Neural cell (in vitro differentiated cells): Measurements from ENCODE around the gene EHD4. TPM values are rescaled to one million over a fixed set of nuclear protein-coding genes. Genes with fewer than 3 reads are reported as not detected.

ENCODE experiments used
- H2AFZ ChIP-seq: fragments of 200-600, 300-800 bp; sonication (generic), shearing (Covaris generic); 2 replicates; pipeline ENCODE4 v1.6.0; 2014; ENCODE audit warnings: low read depth, mild to moderate bottlenecking, antibody characterized with exemption, low read length, moderate library complexity
- H3F3A ChIP-seq: fragments of 200-600 bp; shearing (Covaris generic); 2 replicates; pipeline ENCODE4 v1.6.1; 2016; ENCODE audit warnings: mild to moderate bottlenecking, moderate library complexity, mixed read lengths, antibody characterized with exemption, low read length; ENCODE audit not compliant: insufficient read depth, poor library complexity, severe bottlenecking
- H3K27ac ChIP-seq: fragments of 200-600, 300-800 bp; sonication (generic), shearing (Covaris generic); 2 replicates; pipeline ENCODE4 v1.5.1; 2014; ENCODE audit warnings: mild to moderate bottlenecking, low read length, moderate library complexity
- H3K27me3 ChIP-seq: fragments of 300-800, 200-600 bp; sonication (generic), shearing (Covaris generic); 2 replicates; pipeline ENCODE4 v1.6.0; 2014; ENCODE audit warnings: mild to moderate bottlenecking, low read depth, low read length, moderate library complexity; ENCODE audit not compliant: insufficient read depth
- H3K36me3 ChIP-seq: fragments of 300-800, 200-600 bp; sonication (generic), shearing (Covaris generic); 2 replicates; pipeline ENCODE4 v1.5.1; 2014; ENCODE audit warnings: mild to moderate bottlenecking, antibody characterized with exemption, low read length, moderate library complexity; ENCODE audit not compliant: insufficient read depth
- H3K4me2 ChIP-seq: fragments of 300-800, 200-600 bp; sonication (generic), shearing (Covaris generic); 2 replicates; pipeline ENCODE4 v1.6.0; 2014; ENCODE audit warnings: mild to moderate bottlenecking, low read length
- H3K4me3 ChIP-seq: fragments of 300-800, 200-600 bp; sonication (generic), shearing (Covaris generic); 2 replicates; pipeline ENCODE4 v1.5.1; 2014; ENCODE audit warnings: mild to moderate bottlenecking, low read length, moderate library complexity
- H3K79me2 ChIP-seq: fragments of 200-600 bp; shearing (Covaris generic); replicated peaks from 2 replicates; pipeline ENCODE4 v1.6.0; 2014; ENCODE audit warnings: mild to moderate bottlenecking, low read length, moderate library complexity; ENCODE audit not compliant: insufficient read depth
- H3K9ac ChIP-seq: fragments of 300-800, 200-600 bp; sonication (generic), shearing (Covaris generic); 2 replicates; pipeline ENCODE4 v1.6.1; 2016; ENCODE audit warnings: mild to moderate bottlenecking, low read length, mixed read lengths
- H3K9me2 ChIP-seq: fragments of 200-600 bp; shearing (Covaris generic); 2 replicates; pipeline ENCODE4 v1.6.1; 2016; ENCODE audit warnings: mild to moderate bottlenecking, low read length, mixed read lengths; ENCODE audit not compliant: insufficient read depth
- H3K9me3 ChIP-seq: fragments of 200-600, 300-800 bp; sonication (generic), shearing (Covaris generic); 2 replicates; pipeline ENCODE4 v1.6.1; 2016; ENCODE audit warnings: mild to moderate bottlenecking, mixed run types, low read length, moderate library complexity, mixed read lengths
- H4K20me1 ChIP-seq: fragments of 200-600 bp; shearing (Covaris generic); 2 replicates; pipeline ENCODE4 v1.6.1; 2016; ENCODE audit warnings: mild to moderate bottlenecking, mixed run types; ENCODE audit not compliant: insufficient read depth
- EP300 ChIP-seq: fragments of 450-650 bp; conservative IDR thresholded peaks from 2 replicates; pipeline ENCODE4 v1.6.1; 2014; ENCODE audit warnings: antibody characterized with exemption, mild to moderate bottlenecking, moderate library complexity; ENCODE audit not compliant: poor library complexity, severe bottlenecking
- EZH2 ChIP-seq: fragments of 200-600, 300-800 bp; shearing (Covaris generic), sonication (generic); IDR thresholded peaks from 2 replicates; pipeline ENCODE4 v1.6.1; 2014; ENCODE audit warnings: antibody characterized with exemption, low read length, borderline replicate concordance, mild to moderate bottlenecking; ENCODE audit not compliant: insufficient read depth, poor library complexity, severe bottlenecking
- MXI1 ChIP-seq: fragments of 450-650 bp; conservative IDR thresholded peaks from 2 replicates; pipeline ENCODE4 v1.6.1; 2014; ENCODE audit warnings: antibody characterized with exemption, mild to moderate bottlenecking; ENCODE audit not compliant: poor library complexity, severe bottlenecking
- POLR2AphosphoS5 ChIP-seq: IDR thresholded peaks from 2 replicates; pipeline ENCODE4 v1.6.1; 2012
- RAD21 ChIP-seq: fragments of 450-650 bp; conservative IDR thresholded peaks from 2 replicates; pipeline ENCODE4 v1.6.1; 2014; ENCODE audit warnings: antibody characterized with exemption, mild to moderate bottlenecking, moderate library complexity
- SMC3 ChIP-seq: fragments of 450-650 bp; conservative IDR thresholded peaks from 2 replicates; pipeline ENCODE4 v1.6.1; 2014; ENCODE audit warnings: antibody characterized with exemption, mild to moderate bottlenecking, moderate library complexity; ENCODE audit not compliant: poor library complexity
- TAF1 ChIP-seq: IDR thresholded peaks from 2 replicates; pipeline ENCODE4 v1.6.1; 2012; ENCODE audit warnings: low read depth
- polyA plus RNA-seq: library from polyadenylated mRNA; depleted of rRNA; stranded (reverse); fragments of >200 nt; gene quantifications from 2 replicates; pipeline ENCODE4 v1.2.3, GENCODE V29; 2014
- TF ChIP-seq, protein P1 (sequence below): IDR thresholded peaks from 2 replicates; pipeline ENCODE4 v1.6.1; 2012; ENCODE audit warnings: borderline replicate concordance
- TF ChIP-seq, protein P2 (sequence below): fragments of 450-650 bp; IDR thresholded peaks from 2 replicates; pipeline ENCODE4 v1.5.1; 2014; ENCODE audit warnings: antibody characterized with exemption, mild to moderate bottlenecking, moderate library complexity; ENCODE audit not compliant: poor library complexity, severe bottlenecking

Gene EHD4
- polyA plus RNA-seq, 1 donor from 2014 or later = 0.09 TPM

DNA sequence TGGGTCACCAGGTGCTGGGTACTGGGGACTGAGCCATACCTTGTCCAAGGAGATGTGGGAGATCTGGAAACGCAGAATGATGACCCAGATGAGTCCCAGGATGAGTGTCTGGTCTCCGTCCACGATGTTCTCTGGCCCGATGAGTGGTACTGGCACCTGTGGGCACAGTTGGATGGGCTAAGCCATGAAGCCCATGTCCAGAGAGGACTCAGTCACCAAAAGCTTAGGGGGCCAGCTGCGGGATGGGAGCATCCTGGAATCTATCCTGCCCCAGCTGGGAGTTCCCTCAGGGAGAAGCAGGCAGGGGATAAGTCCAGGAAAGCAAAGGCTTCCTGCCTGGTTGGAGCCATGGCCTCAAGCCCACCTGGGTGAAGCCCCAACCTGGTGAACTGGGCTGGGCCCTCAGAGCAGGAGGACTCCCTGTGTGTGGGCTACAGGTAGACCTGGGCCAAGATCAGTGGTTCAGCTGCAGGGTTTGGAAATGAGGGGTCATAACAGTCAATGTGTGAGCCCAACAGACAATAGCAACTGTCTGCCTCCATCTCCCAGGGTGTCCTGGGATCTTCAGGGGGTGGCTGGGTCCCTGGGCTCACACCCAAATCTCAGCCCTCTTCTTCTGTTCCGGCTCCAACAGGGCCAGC, 82.2 kb downstream of the EHD4 start:
- Histone ChIP-seq H3K4me2 (no peak overlapping the region), H3K4me3 (no peak overlapping the region), H3F3A (no peaks in the 10 kb centered on the region), H3K27ac (no peak overlapping the region), H3K36me3 (no peaks in the 10 kb centered on the region), H3K27me3 (no peaks in the 10 kb centered on the region), H4K20me1 (no peaks in the 10 kb centered on the region), H2AFZ (no peak overlapping the region), H3K9me3 (no peaks in the 10 kb centered on the region), H3K79me2 (no peaks in the 10 kb centered on the region), H3K9ac (no peak overlapping the region), H3K9me2 (no peaks in the 10 kb centered on the region)
- TF ChIP-seq MXI1 = no peak
- no peak for TF ChIP-seq EP300

DNA sequence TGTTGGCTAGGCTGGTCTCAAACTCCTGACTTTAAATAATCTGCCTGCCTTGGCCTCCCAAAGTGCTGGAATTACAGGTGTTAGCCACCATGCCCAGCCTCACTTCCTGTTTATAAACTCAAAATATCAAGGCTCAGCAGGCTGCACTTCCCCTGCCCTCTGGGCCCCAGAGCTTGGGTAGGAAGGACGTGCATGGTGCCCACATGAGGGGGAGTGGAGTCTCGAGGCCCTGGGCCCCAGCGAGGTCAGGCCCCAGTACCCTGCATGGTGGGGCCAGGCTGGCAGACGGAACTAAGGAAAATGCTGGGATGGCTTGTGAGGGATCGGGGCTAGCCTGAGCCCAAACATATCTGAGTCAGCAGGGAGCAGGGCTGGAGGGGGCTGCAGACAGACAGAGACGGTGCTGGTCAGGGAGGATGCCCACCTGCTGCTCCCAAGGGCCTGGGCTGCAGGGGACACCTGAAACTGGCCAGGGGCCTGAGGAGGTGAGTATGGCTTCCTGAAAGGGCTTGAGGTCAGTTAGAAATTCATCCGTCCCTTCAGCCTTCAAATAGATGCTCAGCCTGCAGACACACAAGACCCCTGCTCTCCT, 83.6 kb downstream of the EHD4 start:
- Histone ChIP-seq H3F3A (no peaks in the 10 kb centered on the region), H3K9ac (no peak overlapping the region), H3K79me2 (no peaks in the 10 kb centered on the region), H3K4me2 (no peak overlapping the region), H3K36me3 (no peaks in the 10 kb centered on the region), H4K20me1 (no peaks in the 10 kb centered on the region), H2AFZ (no peak overlapping the region), H3K27me3 (no peaks in the 10 kb centered on the region), H3K4me3 (no peak overlapping the region), H3K9me2 (no peaks in the 10 kb centered on the region), H3K27ac (no peak overlapping the region), H3K9me3 (no peaks in the 10 kb centered on the region)
- TF ChIP-seq TAF1 (no peak), MXI1 (no peak), RAD21 (no peak)

DNA sequence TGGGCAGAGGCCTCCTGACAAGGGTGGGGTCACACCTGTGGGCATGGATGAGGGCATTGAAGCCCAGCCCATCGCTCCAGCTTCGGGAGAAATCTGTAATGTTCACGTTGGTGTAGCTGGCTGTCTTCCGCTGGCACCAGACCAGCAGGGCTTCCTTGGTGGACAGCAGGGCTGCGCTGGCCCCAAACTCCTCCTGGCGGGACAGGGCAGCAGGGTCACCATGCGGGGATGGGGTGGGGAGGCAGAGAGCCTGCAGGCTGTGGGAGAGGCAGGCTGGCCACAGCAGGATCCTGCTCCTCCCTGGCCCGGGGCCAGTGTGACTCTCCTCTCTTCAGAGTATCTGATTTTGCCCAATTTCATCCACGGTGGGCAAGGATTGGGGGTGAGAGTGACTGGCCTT, 84.5 kb downstream of the EHD4 start:
- no peaks in the 10 kb centered on the region for H3K79me2 ChIP-seq
- no peak overlapping the region for H3K27ac ChIP-seq
- peaks cover 2% of the 10 kb centered on the region for H3K27me3 ChIP-seq
- H3F3A ChIP-seq = no peaks in the 10 kb centered on the region
- H2AFZ ChIP-seq = no peak overlapping the region
- TF ChIP-seq MXI1 (no peak), TAF1 (no peak), RAD21 (no peak), SMC3 (no peak), EZH2 (no peak), EP300 (no peak), POLR2AphosphoS5 (no peak)
- TF ChIP-seq, protein P1, sequence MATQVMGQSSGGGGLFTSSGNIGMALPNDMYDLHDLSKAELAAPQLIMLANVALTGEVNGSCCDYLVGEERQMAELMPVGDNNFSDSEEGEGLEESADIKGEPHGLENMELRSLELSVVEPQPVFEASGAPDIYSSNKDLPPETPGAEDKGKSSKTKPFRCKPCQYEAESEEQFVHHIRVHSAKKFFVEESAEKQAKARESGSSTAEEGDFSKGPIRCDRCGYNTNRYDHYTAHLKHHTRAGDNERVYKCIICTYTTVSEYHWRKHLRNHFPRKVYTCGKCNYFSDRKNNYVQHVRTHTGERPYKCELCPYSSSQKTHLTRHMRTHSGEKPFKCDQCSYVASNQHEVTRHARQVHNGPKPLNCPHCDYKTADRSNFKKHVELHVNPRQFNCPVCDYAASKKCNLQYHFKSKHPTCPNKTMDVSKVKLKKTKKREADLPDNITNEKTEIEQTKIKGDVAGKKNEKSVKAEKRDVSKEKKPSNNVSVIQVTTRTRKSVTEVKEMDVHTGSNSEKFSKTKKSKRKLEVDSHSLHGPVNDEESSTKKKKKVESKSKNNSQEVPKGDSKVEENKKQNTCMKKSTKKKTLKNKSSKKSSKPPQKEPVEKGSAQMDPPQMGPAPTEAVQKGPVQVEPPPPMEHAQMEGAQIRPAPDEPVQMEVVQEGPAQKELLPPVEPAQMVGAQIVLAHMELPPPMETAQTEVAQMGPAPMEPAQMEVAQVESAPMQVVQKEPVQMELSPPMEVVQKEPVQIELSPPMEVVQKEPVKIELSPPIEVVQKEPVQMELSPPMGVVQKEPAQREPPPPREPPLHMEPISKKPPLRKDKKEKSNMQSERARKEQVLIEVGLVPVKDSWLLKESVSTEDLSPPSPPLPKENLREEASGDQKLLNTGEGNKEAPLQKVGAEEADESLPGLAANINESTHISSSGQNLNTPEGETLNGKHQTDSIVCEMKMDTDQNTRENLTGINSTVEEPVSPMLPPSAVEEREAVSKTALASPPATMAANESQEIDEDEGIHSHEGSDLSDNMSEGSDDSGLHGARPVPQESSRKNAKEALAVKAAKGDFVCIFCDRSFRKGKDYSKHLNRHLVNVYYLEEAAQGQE = no peak
- TF ChIP-seq, protein P2, sequence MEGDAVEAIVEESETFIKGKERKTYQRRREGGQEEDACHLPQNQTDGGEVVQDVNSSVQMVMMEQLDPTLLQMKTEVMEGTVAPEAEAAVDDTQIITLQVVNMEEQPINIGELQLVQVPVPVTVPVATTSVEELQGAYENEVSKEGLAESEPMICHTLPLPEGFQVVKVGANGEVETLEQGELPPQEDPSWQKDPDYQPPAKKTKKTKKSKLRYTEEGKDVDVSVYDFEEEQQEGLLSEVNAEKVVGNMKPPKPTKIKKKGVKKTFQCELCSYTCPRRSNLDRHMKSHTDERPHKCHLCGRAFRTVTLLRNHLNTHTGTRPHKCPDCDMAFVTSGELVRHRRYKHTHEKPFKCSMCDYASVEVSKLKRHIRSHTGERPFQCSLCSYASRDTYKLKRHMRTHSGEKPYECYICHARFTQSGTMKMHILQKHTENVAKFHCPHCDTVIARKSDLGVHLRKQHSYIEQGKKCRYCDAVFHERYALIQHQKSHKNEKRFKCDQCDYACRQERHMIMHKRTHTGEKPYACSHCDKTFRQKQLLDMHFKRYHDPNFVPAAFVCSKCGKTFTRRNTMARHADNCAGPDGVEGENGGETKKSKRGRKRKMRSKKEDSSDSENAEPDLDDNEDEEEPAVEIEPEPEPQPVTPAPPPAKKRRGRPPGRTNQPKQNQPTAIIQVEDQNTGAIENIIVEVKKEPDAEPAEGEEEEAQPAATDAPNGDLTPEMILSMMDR = no peak
- H4K20me1 ChIP-seq = no peaks in the 10 kb centered on the region
- H3K9me2 ChIP-seq = no peaks in the 10 kb centered on the region
- no peaks in the 10 kb centered on the region for H3K36me3 ChIP-seq
- H3K4me2 ChIP-seq = no peak overlapping the region
- H3K9me3 ChIP-seq = no peaks in the 10 kb centered on the region
- no peak overlapping the region for H3K4me3 ChIP-seq
- H3K9ac ChIP-seq = no peak overlapping the region
